ENCODE measurements around the gene TPST2.

Gene TPST2

DNA sequence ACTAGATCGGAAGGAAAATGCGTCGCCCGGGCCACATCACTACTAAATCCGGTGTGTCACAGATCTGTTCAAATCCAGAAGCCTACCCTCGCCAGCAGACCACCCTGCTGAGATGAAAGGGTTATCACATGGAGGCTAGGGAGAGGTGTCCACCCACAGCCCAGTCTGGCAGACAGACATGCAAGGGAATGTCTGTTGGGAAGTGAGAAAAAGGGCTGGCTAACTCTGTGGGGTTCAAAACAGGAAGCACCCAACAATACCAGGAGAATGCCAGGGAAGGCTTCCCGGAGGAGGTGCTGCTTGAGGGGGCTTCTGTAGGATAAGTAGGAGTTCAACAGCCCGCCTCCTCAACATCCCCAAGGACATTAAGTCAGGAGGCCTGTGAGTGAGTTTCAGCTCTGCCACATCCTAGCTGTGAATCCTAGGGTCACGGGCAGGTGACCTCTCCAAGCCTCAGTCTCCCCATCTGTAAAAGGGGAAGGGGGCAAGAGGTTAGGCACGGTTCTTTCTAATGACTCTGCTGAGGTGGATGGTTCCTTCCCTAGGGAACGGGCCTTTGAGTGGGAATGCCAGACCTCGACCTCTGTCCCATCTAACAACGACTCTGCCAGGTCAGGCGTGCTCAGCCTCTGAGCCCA lies 1.1 kb downstream of the TPST2 start:
- Histone ChIP-seq H3K27me3 (replicated peaks; ENCODE audit: control insufficient read depth, insufficient read depth, low read length) (peaks cover 7% of the 10 kb centered on the region), H3K9me3 (ENCODE audit: control insufficient read depth, low read length) (peaks cover 4% of the 10 kb centered on the region), H3K9ac (ENCODE audit: low read length) (peak overlapping the region; percentile 83), H3K36me3 (ENCODE audit: control insufficient read depth, insufficient read depth, low read length, severe bottlenecking) (peaks cover 2% of the 10 kb centered on the region), H3K4me1 (ENCODE audit: control insufficient read depth, insufficient read depth, low read length) (peaks cover 17% of the 10 kb centered on the region), H3K4me3 (ENCODE audit: low read length) (peak overlapping the region; percentile 91)
- DNase-seq (ENCODE audit: low read depth), result no peak

GRCh38 chr22:26587991-26588613 lies 1.8 kb downstream of the TPST2 start:
- Histone ChIP-seq H3K9me3 (ENCODE audit: control insufficient read depth, low read length) (peaks cover 4% of the 10 kb centered on the region), H3K27me3 (replicated peaks; ENCODE audit: control insufficient read depth, insufficient read depth, low read length) (peaks cover 6% of the 10 kb centered on the region), H3K4me3 (ENCODE audit: low read length) (no peak overlapping the region), H3K9ac (ENCODE audit: low read length) (no peak overlapping the region), H3K36me3 (ENCODE audit: control insufficient read depth, insufficient read depth, low read length, severe bottlenecking) (peaks cover 2% of the 10 kb centered on the region), H3K4me1 (ENCODE audit: control insufficient read depth, insufficient read depth, low read length) (peaks cover 17% of the 10 kb centered on the region)
- peak; percentile 15 for DNase-seq (ENCODE audit: low read depth)

GRCh38 chr22:26586556-26587325 lies 3.2 kb downstream of the TPST2 start:
- peaks cover 10% of the 10 kb centered on the region for H3K36me3 ChIP-seq (ENCODE audit: control insufficient read depth, insufficient read depth, low read length, severe bottlenecking)

GRCh38 chr22:26585104-26585790 lies 4.7 kb downstream of the TPST2 start:
- DNase-seq (ENCODE audit: low read depth), result peak; percentile 89
- H3K36me3 ChIP-seq (ENCODE audit: control insufficient read depth, insufficient read depth, low read length, severe bottlenecking), result peaks cover 14% of the 10 kb centered on the region
- H3K27me3 ChIP-seq (replicated peaks; ENCODE audit: control insufficient read depth, insufficient read depth, low read length), result no peaks in the 10 kb centered on the region
- peaks cover 4% of the 10 kb centered on the region for H3K9me3 ChIP-seq (ENCODE audit: control insufficient read depth, low read length)
- peaks cover 17% of the 10 kb centered on the region for H3K4me1 ChIP-seq (ENCODE audit: control insufficient read depth, insufficient read depth, low read length)
- peak overlapping the region; percentile 7 for H3K9ac ChIP-seq (ENCODE audit: low read length)
- H3K4me3 ChIP-seq (ENCODE audit: low read length), result peak overlapping the region; percentile 8

More at GRCh38 chr22:26586556-26587325, 3.2 kb downstream of the TPST2 start:
- DNase-seq (ENCODE audit: low read depth), result no peak
- peaks cover 17% of the 10 kb centered on the region for H3K4me1 ChIP-seq (ENCODE audit: control insufficient read depth, insufficient read depth, low read length)
- H3K9ac ChIP-seq (ENCODE audit: low read length), result no peak overlapping the region
- peaks cover 4% of the 10 kb centered on the region for H3K9me3 ChIP-seq (ENCODE audit: control insufficient read depth, low read length)
- H3K4me3 ChIP-seq (ENCODE audit: low read length), result no peak overlapping the region
- H3K27me3 ChIP-seq (replicated peaks; ENCODE audit: control insufficient read depth, insufficient read depth, low read length), result peaks cover under 1% of the 10 kb centered on the region

GRCh38 chr22:26584010-26584409 lies 5.9 kb downstream of the TPST2 start:
- no peak for DNase-seq (ENCODE audit: low read depth)
- no peaks in the 10 kb centered on the region for H3K27me3 ChIP-seq (replicated peaks; ENCODE audit: control insufficient read depth, insufficient read depth, low read length)
- peaks cover 4% of the 10 kb centered on the region for H3K9me3 ChIP-seq (ENCODE audit: control insufficient read depth, low read length)
- no peak overlapping the region for H3K4me3 ChIP-seq (ENCODE audit: low read length)
- H3K9ac ChIP-seq (ENCODE audit: low read length), result no peak overlapping the region
- peaks cover 15% of the 10 kb centered on the region for H3K4me1 ChIP-seq (ENCODE audit: control insufficient read depth, insufficient read depth, low read length)
- peaks cover 14% of the 10 kb centered on the region for H3K36me3 ChIP-seq (ENCODE audit: control insufficient read depth, insufficient read depth, low read length, severe bottlenecking)

DNA sequence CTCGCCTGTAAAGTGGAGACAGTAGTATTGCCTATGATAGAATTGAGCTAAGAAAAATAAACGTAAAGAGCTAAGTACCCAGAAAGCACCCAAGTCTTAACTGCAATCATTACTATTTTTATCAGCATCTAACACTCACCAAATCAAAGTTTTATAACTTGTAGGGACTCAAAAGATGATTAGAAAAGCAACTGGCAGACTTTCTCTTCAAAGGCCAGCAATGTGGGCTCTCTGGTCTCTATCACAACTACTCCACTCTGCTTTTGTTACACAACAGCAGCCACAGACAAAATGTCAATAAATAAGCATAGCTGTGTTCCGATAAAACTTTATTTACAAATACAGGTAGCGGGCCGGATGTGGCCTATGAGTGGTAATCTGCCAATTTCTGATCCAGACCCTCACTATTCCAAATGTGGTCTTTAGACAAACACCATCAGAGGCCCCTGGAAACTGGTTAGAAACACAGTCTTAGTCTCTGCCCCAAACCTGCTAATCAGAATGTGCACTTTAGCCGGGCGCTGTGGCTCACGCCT lies 8.2 kb downstream of the TPST2 start:
- Histone ChIP-seq H3K9me3 (ENCODE audit: control insufficient read depth, low read length) (no peaks in the 10 kb centered on the region), H3K27me3 (replicated peaks; ENCODE audit: control insufficient read depth, insufficient read depth, low read length) (no peaks in the 10 kb centered on the region), H3K36me3 (ENCODE audit: control insufficient read depth, insufficient read depth, low read length, severe bottlenecking) (peaks cover 14% of the 10 kb centered on the region), H3K4me1 (ENCODE audit: control insufficient read depth, insufficient read depth, low read length) (peaks cover 11% of the 10 kb centered on the region), H3K9ac (ENCODE audit: low read length) (no peak overlapping the region), H3K4me3 (ENCODE audit: low read length) (no peak overlapping the region)
- no peak for DNase-seq (ENCODE audit: low read depth)

DNA sequence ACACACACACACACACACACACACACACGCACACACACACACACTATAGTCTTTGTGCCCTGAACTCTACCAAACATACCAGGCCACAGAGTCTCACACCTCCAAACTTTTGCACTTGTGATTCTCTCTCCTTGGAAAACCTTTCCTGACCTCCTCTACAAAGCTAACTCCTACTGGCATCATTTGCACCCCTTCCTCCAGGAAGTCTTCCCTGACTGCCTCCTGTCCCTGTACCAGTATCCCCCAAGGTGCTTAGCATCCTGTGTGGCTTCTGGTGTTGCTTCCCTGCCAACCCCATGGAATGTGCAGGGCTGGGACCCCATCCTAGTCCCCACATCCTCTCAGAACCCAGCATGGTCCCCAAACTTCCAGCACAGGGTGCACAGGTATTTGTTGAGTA lies 8.9 kb downstream of the TPST2 start:
- H3K27me3 ChIP-seq (replicated peaks; ENCODE audit: control insufficient read depth, insufficient read depth, low read length), result no peaks in the 10 kb centered on the region
- DNase-seq (ENCODE audit: low read depth), result no peak
- H3K4me1 ChIP-seq (ENCODE audit: control insufficient read depth, insufficient read depth, low read length), result peaks cover 11% of the 10 kb centered on the region
- no peaks in the 10 kb centered on the region for H3K9me3 ChIP-seq (ENCODE audit: control insufficient read depth, low read length)
- H3K36me3 ChIP-seq (ENCODE audit: control insufficient read depth, insufficient read depth, low read length, severe bottlenecking), result peaks cover 12% of the 10 kb centered on the region
- no peak overlapping the region for H3K4me3 ChIP-seq (ENCODE audit: low read length)
- no peak overlapping the region for H3K9ac ChIP-seq (ENCODE audit: low read length)

DNA sequence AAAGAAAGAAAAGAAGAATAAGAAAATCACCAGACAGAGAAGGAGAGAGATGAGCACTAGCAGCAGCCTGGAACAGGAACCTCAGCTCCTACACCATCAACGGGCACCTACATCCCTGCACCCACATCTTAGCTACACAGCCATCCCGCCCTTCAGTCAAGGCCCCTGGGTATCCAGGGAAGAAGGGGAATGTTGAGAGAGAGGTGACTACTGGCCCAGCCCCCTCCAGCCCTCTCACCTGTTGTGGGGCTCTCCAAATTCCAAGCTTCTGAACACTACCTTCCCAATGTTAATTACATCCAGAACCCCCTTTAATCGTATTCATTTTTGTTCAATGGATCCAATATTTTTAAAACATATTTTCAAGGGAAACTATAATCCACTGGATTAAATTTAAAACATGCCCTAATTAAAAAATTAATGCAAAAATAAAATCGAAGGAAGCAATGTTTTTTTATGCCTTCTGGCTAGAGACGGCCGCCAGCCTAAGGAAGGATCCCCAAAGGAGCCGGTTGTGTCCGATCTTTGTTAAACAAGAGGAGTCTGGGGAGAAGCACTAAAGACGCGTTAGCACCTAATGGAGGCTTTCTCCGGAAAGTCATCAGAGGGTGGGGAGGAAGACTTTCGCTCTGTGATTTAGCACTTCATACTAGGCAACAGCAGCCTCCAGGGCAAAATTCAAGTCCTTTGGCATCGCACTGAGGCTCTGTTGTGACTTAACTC lies 9.5 kb downstream of the TPST2 start:
- Histone ChIP-seq H3K27me3 (replicated peaks; ENCODE audit: control insufficient read depth, insufficient read depth, low read length) (no peaks in the 10 kb centered on the region), H3K36me3 (ENCODE audit: control insufficient read depth, insufficient read depth, low read length, severe bottlenecking) (peaks cover 12% of the 10 kb centered on the region), H3K4me3 (ENCODE audit: low read length) (no peak overlapping the region), H3K4me1 (ENCODE audit: control insufficient read depth, insufficient read depth, low read length) (peaks cover 9% of the 10 kb centered on the region), H3K9me3 (ENCODE audit: control insufficient read depth, low read length) (no peaks in the 10 kb centered on the region), H3K9ac (ENCODE audit: low read length) (no peak overlapping the region)
- DNase-seq (ENCODE audit: low read depth), result no peak

DNA sequence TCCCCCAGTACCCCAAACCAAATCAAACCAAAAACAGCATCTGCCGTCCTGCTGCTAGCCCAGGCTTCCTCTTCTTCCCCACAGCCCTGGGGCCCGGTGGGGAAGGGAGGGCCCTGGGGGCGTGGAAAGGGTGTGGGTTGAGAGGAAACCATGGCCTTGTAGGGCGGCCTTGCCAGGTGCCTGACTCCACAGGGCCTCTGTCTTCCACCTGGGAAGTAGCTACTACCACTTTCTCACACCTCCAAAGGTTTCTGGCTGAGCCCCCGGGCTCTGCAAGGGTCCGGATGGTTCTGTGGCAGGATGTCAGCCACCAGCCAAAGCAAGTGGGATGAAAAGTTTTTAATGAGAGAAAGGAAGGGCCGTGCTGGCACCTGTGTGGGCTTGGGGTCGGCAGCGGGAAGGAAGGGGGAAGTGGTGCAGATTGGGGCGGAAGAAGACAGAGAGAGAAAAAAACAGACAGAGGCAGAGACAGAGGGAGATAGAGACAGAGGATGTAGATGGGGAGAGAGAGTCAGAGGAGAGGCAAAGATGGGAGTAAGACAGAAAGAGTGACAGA lies 10.5 kb downstream of the TPST2 start:
- no peak overlapping the region for H3K4me3 ChIP-seq (ENCODE audit: low read length)
- no peak for DNase-seq (ENCODE audit: low read depth)
- no peaks in the 10 kb centered on the region for H3K27me3 ChIP-seq (replicated peaks; ENCODE audit: control insufficient read depth, insufficient read depth, low read length)
- H3K9me3 ChIP-seq (ENCODE audit: control insufficient read depth, low read length), result no peaks in the 10 kb centered on the region
- peaks cover 12% of the 10 kb centered on the region for H3K36me3 ChIP-seq (ENCODE audit: control insufficient read depth, insufficient read depth, low read length, severe bottlenecking)
- no peak overlapping the region for H3K9ac ChIP-seq (ENCODE audit: low read length)
- H3K4me1 ChIP-seq (ENCODE audit: control insufficient read depth, insufficient read depth, low read length), result no peaks in the 10 kb centered on the region

DNA sequence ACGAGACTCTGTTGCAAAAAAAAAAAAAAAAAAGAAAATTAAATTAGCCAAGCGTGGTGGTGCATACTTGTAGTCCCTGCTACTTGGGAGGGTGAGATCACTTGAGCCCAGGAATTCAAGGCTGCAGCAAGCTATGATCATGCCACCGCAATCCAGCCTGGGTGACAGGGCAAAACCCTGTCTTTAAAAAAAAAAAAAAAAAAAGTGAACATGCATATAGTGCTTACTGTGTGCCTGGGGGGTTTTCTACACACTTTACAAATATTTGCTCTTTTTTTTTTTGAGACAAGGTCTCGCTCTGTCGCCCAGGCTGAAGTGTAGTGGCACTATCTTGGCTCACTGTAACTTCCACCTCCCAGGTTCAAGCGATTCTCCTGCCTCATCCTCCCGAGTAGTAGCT lies 12.9 kb downstream of the TPST2 start:
- no peak overlapping the region for H3K9ac ChIP-seq (ENCODE audit: low read length)
- H3K4me3 ChIP-seq (ENCODE audit: low read length), result no peak overlapping the region
- H3K27me3 ChIP-seq (replicated peaks; ENCODE audit: control insufficient read depth, insufficient read depth, low read length), result no peaks in the 10 kb centered on the region
- peaks cover 4% of the 10 kb centered on the region for H3K4me1 ChIP-seq (ENCODE audit: control insufficient read depth, insufficient read depth, low read length)
- DNase-seq (ENCODE audit: low read depth), result no peak
- peaks cover 6% of the 10 kb centered on the region for H3K36me3 ChIP-seq (ENCODE audit: control insufficient read depth, insufficient read depth, low read length, severe bottlenecking)
- no peaks in the 10 kb centered on the region for H3K9me3 ChIP-seq (ENCODE audit: control insufficient read depth, low read length)

All from adipocyte (in vitro differentiated cells).